ENCODE data around the gene IKZF1.

DNA sequence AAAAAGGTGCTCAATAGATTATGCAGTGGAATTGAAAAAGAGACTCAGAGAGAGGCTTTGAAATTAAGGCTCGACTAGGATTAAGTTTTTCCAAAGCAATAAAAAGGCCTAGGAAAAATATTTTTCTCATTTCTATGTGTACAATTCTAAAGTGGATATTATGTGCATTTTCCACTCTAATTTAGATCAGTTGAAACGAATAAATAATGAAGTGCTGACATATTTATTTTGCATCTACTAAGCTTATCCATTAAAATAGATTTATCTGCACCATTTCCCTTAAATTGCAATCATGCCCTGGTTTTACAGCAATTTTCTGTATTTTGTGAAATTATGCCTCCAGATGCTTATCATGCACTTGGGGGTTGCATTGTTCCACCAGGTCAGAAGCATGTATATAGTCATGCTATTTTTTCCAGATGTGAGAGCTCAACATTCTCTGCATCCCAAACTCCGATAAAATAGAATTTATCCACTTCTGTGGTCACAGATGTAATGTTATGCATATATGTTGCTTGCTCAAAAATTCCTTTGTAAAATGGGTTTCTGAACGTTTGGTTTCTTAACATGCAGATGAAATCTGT, 127.3 kb downstream of the IKZF1 start:
- no peak for TF ChIP-seq POLR2A (IDR thresholded peaks at IDR 0.05; ENCODE audit: low read length)
- no peak for TF ChIP-seq GATA1 (IDR thresholded peaks at IDR 0.05; ENCODE audit: low read depth, low read length)

All from erythroblast (primary cell).